Heart left ventricle (tissue), 13 donors: Measurements from ENCODE around the gene CTCFL.
"Not testable (repeated sequence)": the region's sequence is repeated elsewhere in the genome, so short reads cannot be mapped to it uniquely, and the experiment has no call there.

Experiments used
- CTCF ChIP-seq, 12 donors: fragments of 200-600 bp; sonication (generic) in 4 of 12; IDR thresholded peaks; one replicate each; pipeline versions ENCODE4 v1.5.0 to v1.8.0; 2018 to 2022; ENCODE audit warnings: antibody characterized with exemption in 12 of 12, mild to moderate bottlenecking in 5 of 12
- POLR2A ChIP-seq, 2 donors: fragments of 450-650 bp; IDR thresholded peaks; one replicate each; pipeline ENCODE4 v1.6.1; 2017; ENCODE audit warnings: antibody characterized with exemption in 2 of 2, mild to moderate bottlenecking in 2 of 2, moderate library complexity in 2 of 2
- donor health status: ischemic (EF 13 %, LVEDD 7.1; RV severe dilation, severe dysfunction).
- donor health status: DM: no; HTN: yes; CAD: no.
- donor health status: DM: no; HTN: no; CAD: no.
- donor health status: ischemic (EF 25% LVEDD 6.9; RV normal size, moderate dysfunction).
- donor health status: ischemic (EF 25% LVEDD 5.7; RV mildly dilated, moderate dysfunction).
- donor health status: ischemic (EF 35%, LVEDD 5.7; RV mildly dilated, moderate dysfunction).
- donor health status: nonischemic (EF 11% LVEDD 7.7; RV severe dilation, severe dysfunction).
- donor health status: DM: yes; HTN: yes; CAD: no.
- donor health status: PGD.
- donor health status: ischemic (EF 29% LVEDD 5.4; RV normal size, mild dysfunction).
- donor health status: nonischemic (EF 23%, LVEDD 6.1; RV moderate dilation, normal function).

- not testable (repeated sequence) for TF ChIP-seq POLR2A, CTCF (IDR thresholded peaks at IDR 0.05)
Observed at GRCh38 chr20:57511709-57512108, 13.2 kb downstream of the CTCFL start.
